Neural cell (in vitro differentiated cells): ENCODE measurements around the gene CRADD.

Source experiments
- POLR2AphosphoS5 ChIP-seq: IDR thresholded peaks from 2 replicates; pipeline ENCODE4 v1.6.1; 2012
- RAD21 ChIP-seq: fragments of 450-650 bp; conservative IDR thresholded peaks from 2 replicates; pipeline ENCODE4 v1.6.1; 2014; ENCODE audit warnings: antibody characterized with exemption, mild to moderate bottlenecking, moderate library complexity
- TF ChIP-seq, protein P1 (sequence below): fragments of 450-650 bp; IDR thresholded peaks from 2 replicates; pipeline ENCODE4 v1.5.1; 2014; ENCODE audit warnings: antibody characterized with exemption, mild to moderate bottlenecking, moderate library complexity; ENCODE audit not compliant: poor library complexity, severe bottlenecking

DNA sequence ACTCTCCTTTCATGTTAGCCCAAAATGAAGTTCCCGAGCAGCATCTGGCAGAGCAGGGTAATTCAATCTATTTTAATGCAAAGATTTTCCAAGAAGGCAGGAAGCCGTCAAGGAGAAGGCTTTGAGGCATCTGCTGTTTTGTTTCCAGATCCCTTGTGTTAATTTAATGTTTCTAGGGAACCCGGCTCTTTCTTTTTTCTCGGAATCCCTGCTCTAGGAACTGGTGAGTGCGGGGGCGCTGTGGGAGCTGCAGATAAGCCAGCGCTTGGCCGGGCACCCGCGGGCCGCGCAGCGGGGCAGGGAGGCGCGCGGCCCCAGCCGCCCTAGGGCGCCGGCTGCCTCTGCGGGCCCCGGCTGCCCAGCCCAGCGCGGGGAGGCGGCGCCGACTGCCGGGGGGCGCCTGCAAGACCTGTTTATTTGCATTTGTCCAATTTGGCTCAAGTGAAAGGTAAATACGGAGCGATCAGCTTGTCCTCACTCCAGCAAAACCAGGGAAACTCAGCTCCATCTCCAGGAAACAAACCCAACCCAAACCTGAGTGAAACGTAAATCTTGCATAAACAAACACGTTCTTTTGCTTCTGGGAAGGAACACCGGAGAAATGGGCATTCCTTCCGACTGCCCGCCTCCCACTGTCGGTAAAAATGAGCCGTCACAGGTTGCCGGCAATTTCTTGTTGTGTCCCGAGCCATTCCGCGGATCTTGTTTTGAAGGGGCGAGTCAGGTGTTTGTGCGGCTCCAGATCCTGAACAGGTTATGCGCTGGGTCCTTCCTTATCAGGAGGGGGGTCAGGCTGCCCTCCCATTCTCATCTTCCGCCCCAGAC is 65.1 kb downstream of the CRADD start:
- TF ChIP-seq, protein P1, sequence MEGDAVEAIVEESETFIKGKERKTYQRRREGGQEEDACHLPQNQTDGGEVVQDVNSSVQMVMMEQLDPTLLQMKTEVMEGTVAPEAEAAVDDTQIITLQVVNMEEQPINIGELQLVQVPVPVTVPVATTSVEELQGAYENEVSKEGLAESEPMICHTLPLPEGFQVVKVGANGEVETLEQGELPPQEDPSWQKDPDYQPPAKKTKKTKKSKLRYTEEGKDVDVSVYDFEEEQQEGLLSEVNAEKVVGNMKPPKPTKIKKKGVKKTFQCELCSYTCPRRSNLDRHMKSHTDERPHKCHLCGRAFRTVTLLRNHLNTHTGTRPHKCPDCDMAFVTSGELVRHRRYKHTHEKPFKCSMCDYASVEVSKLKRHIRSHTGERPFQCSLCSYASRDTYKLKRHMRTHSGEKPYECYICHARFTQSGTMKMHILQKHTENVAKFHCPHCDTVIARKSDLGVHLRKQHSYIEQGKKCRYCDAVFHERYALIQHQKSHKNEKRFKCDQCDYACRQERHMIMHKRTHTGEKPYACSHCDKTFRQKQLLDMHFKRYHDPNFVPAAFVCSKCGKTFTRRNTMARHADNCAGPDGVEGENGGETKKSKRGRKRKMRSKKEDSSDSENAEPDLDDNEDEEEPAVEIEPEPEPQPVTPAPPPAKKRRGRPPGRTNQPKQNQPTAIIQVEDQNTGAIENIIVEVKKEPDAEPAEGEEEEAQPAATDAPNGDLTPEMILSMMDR = peak; percentile 42
- TF ChIP-seq POLR2AphosphoS5 = peak; percentile 59
- TF ChIP-seq RAD21 = no peak
